Measurements from ENCODE around the gene C1QTNF1. TPM values are rescaled to one million over a fixed set of nuclear protein-coding genes. Genes with fewer than 3 reads are reported as not detected.
A peak's percentile ranks its signal among the peaks of the same experiment; 100 is the strongest.

The C1QTNF1 gene
- total RNA-seq, 1 experiment from 2014 or later: 18.6 TPM

DNA sequence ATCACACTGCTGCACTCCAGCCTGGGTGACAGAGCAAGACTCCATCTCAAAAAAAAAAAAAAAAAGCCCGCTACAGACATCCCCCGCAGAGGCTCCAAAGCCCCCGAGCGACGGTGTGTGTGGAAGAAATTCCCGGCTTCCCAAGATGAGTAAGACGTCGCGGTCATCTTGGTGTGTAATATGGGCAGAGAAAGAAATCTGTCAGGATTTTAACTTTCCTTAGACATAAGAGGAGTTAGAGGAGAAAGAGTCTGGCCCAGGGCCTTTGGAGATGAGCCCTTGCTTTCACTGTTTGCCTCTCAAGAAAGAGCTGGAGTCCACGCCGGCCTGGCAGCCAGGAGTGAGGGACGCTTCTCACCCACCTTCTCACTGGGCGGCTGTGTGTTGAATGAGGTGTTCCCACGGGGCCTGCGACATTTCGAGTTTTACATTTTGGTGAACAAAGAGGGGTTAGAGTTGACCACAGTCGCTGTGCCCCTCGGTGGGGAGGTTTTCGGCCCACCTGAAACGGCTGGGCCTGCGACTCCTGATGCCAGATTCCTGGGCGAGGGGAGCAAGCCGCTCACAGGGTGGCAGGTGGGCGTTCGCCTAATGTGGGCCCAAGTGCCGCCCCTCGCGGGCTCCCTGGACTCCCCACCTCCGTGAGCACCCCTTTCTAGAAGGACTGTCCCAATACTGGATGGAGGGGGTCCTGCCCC is 17.9 kb downstream of the C1QTNF1 start:
- H3F3A ChIP-seq (ENCODE audit: low read length, unreplicated experiment): no peaks in the 10 kb centered on the region
- no peaks in the 10 kb centered on the region for H3K79me2 ChIP-seq (ENCODE audit: low read length)
- H3K9me3 ChIP-seq (ENCODE audit: low read length): no peaks in the 10 kb centered on the region
- DNase-seq (peak; percentile 27), ATAC-seq (no peak)
- no peaks in the 10 kb centered on the region for H3K27me3 ChIP-seq (ENCODE audit: low read length)
- peaks cover 31% of the 10 kb centered on the region for H3K4me1 ChIP-seq (ENCODE audit: insufficient read depth, low read length)
- H2AFZ ChIP-seq (ENCODE audit: low read length): peak overlapping the region; percentile 24; the same call in 1 of the 2 replicates
- no peak overlapping the region for H3K9ac ChIP-seq (ENCODE audit: low read length)
- H3K9me2 ChIP-seq (replicated peaks; ENCODE audit: low read length): no peaks in the 10 kb centered on the region
- TF ChIP-seq EZH2phosphoT487 (IDR thresholded peaks at IDR 0.05; ENCODE audit: borderline replicate concordance, low read length) (no peak), EZH2 (IDR thresholded peaks at IDR 0.05; ENCODE audit: low read length, unreplicated experiment) (no peak)
- TF ChIP-seq, protein P1, sequence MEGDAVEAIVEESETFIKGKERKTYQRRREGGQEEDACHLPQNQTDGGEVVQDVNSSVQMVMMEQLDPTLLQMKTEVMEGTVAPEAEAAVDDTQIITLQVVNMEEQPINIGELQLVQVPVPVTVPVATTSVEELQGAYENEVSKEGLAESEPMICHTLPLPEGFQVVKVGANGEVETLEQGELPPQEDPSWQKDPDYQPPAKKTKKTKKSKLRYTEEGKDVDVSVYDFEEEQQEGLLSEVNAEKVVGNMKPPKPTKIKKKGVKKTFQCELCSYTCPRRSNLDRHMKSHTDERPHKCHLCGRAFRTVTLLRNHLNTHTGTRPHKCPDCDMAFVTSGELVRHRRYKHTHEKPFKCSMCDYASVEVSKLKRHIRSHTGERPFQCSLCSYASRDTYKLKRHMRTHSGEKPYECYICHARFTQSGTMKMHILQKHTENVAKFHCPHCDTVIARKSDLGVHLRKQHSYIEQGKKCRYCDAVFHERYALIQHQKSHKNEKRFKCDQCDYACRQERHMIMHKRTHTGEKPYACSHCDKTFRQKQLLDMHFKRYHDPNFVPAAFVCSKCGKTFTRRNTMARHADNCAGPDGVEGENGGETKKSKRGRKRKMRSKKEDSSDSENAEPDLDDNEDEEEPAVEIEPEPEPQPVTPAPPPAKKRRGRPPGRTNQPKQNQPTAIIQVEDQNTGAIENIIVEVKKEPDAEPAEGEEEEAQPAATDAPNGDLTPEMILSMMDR (conservative IDR thresholded peaks at IDR 0.05; ENCODE audit: low read depth, low read length): no peak
- BruUV-seq (replicated peaks): no TSS peak
- H3K4me2 ChIP-seq (ENCODE audit: low read length): peak overlapping the region; percentile 6; the same call in 1 of the 2 replicates
- H3K27ac ChIP-seq (ENCODE audit: low read length): no peak overlapping the region
- no peak overlapping the region for H3K4me3 ChIP-seq (ENCODE audit: low read length)
- POLR2A ChIA-PET (ENCODE audit: unreplicated experiment): interaction anchor here (0.6 kb wide), 1 partner anchor 180 kb away, joined by 3 read pairs; no protein-coding TSS in a partner anchor
- intact Hi-C loops (cut with micrococcal nuclease): loop anchor here (1.0 to 2.0 kb wide), 2 partner anchors 23 to 55 kb away; no protein-coding TSS in a partner anchor
- H4K20me1 ChIP-seq (ENCODE audit: low read length): no peaks in the 10 kb centered on the region
- H3K36me3 ChIP-seq (ENCODE audit: low read depth, low read length): no peaks in the 10 kb centered on the region
- CTCF ChIA-PET: interaction anchor here (0.6 to 1.1 kb wide), 8 partner anchors 9 to 55 kb away, joined by 3 to 10 read pairs (median 6); partner anchors contain the start of gene ENGASE

DNA sequence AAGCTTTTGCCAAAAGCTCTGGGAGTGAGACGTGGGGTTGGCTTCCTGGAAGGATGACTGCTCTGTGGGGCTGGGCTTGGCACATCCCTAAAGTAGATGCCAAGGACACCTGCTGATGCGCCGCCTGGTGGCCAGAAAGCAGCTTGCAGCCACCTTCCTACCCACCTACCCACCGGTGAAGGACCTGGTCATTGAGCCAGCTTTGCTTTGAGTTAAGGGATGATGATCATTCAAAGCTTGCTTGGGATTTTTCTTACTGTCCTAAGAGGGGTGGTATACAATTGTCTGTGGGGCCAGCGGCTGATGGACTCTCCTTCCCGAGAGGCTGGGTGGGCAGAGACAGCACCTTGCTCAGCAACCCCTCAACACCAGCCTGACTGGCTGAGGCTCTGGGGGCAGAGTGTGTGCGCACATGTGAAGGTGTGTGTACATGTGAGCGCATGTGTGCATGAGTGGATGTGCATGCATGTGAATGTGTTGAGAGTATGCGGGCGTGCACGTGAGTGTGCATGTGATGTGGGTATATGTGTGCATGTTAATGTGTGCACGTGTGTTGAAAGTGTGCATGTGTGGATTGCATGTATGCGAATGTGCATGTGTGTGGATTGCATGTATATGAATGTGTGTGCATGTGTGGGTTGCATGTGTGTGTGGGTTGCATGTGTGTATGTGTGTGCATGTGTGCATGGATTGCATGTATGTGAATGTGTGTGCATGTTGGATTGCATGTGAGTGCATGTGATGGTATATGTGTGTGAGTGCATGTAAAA is 18.6 kb downstream of the C1QTNF1 start:
- Histone ChIP-seq H3K4me3 (ENCODE audit: low read length) (no peak overlapping the region), H3K27ac (ENCODE audit: low read length) (no peak overlapping the region), H3K36me3 (ENCODE audit: low read depth, low read length) (no peaks in the 10 kb centered on the region), H3K9me3 (ENCODE audit: low read length) (no peaks in the 10 kb centered on the region), H3K4me2 (ENCODE audit: low read length) (no peak overlapping the region), H3K9ac (ENCODE audit: low read length) (no peak overlapping the region), H3K27me3 (ENCODE audit: low read length) (no peaks in the 10 kb centered on the region), H4K20me1 (ENCODE audit: low read length) (no peaks in the 10 kb centered on the region), H3K4me1 (ENCODE audit: insufficient read depth, low read length) (peaks cover 29% of the 10 kb centered on the region), H3K79me2 (ENCODE audit: low read length) (no peaks in the 10 kb centered on the region), H2AFZ (ENCODE audit: low read length) (no peak overlapping the region), H3F3A (ENCODE audit: low read length, unreplicated experiment) (no peaks in the 10 kb centered on the region), H3K9me2 (replicated peaks; ENCODE audit: low read length) (no peaks in the 10 kb centered on the region)
- DNase-seq (peak; percentile 95), ATAC-seq (peak; percentile 81)
- BruUV-seq (replicated peaks): no TSS peak
- no peak for TF ChIP-seq EZH2phosphoT487 (IDR thresholded peaks at IDR 0.05; ENCODE audit: borderline replicate concordance, low read length)
- no peak for TF ChIP-seq EZH2 (IDR thresholded peaks at IDR 0.05; ENCODE audit: low read length, unreplicated experiment)
- TF ChIP-seq, protein P1 (conservative IDR thresholded peaks at IDR 0.05; ENCODE audit: low read depth, low read length): peak; percentile 99
- intact Hi-C loops (cut with micrococcal nuclease): loop anchor here (1.0 to 2.0 kb wide), 2 partner anchors 23 to 56 kb away; no protein-coding TSS in a partner anchor
- ChIA-PET POLR2A (ENCODE audit: unreplicated experiment) (interaction anchor here (0.6 kb wide), 1 partner anchor 180 kb away, joined by 3 read pairs; no protein-coding TSS in a partner anchor), CTCF (interaction anchor here (0.6 to 1.1 kb wide), 7 partner anchors 8 to 56 kb away, joined by 3 to 10 read pairs (median 5); partner anchors contain the start of gene ENGASE)

Data from PC-3 (cell line).